ENCODE results near the gene TSC1. TPM values are rescaled to one million over a fixed set of nuclear protein-coding genes. Genes with fewer than 3 reads are reported as not detected.

Gene TSC1
- total and polyA plus RNA-seq, 2 experiments from 2014 or later = 19.5 to 47.8 TPM

DNA sequence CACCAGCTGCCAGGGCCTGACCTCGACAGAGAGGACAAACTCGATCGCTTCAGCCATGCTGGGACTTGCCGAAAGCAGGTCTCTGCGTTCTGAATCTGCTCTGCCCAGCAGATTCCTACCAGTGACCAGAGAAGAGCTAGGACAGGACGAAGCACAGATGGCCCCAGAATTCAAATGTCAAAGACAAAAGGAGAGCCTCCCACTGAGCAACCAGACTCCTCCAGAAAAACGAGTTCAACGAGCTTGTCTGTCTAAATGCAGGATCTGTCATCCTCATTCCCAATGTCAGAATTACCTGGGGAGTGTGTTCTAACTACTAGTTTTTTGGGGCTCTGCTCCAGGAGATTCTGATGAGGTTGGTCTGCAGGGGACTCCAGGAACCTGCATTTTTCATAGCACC lies 79.7 kb downstream of the TSC1 start:
- Histone ChIP-seq H2AFZ (no peak overlapping the region), H3K4me3 (no peak overlapping the region)
- 69% methylated on average over 8 of the region's 8 CpGs for WGBS (ENCODE audit: low lambda C conversion rate, missing lambda C conversion rate)

DNA sequence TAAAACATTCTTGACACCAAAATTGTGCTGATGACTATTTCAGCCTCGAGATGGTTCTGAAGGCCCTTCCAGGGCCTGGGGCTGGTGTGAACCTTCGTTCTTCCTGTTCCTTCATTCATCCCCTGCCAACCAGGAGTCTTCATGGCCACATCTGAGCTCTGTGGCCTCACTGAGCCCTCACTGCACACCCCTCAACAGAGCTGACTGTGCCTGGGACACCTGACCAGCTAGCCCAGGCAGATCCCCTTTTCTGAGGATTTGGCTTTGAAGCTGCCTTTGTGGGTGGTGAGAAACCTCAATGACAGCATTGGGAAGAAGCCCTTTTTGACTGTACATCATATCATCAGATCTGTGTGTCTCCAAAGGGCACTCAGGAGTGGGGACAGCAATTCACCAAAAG lies 80.1 kb downstream of the TSC1 start:
- Histone ChIP-seq H3K9me2 (replicated peaks; ENCODE audit: insufficient read depth) (no peaks in the 10 kb centered on the region), H3K27ac (no peak overlapping the region), H3K4me3 (no peak overlapping the region), H3K4me1 (ENCODE audit: insufficient read depth) (no peaks in the 10 kb centered on the region), H3K4me2 (no peak overlapping the region), H4K20me1 (ENCODE audit: insufficient read depth, poor library complexity, severe bottlenecking) (no peaks in the 10 kb centered on the region), H2AFZ (no peak overlapping the region), H3K9me3 (ENCODE audit: low read depth) (no peaks in the 10 kb centered on the region), H3K79me2 (no peaks in the 10 kb centered on the region), H3K36me3 (replicated peaks; ENCODE audit: insufficient read depth, low read depth) (no peaks in the 10 kb centered on the region), H3K27me3 (no peaks in the 10 kb centered on the region)
- 83% methylated on average over 2 of the region's 2 CpGs for WGBS (ENCODE audit: low lambda C conversion rate, missing lambda C conversion rate)
- DNase-seq (ENCODE audit: low spot score) = no peak
- TF ChIP-seq, protein P1, sequence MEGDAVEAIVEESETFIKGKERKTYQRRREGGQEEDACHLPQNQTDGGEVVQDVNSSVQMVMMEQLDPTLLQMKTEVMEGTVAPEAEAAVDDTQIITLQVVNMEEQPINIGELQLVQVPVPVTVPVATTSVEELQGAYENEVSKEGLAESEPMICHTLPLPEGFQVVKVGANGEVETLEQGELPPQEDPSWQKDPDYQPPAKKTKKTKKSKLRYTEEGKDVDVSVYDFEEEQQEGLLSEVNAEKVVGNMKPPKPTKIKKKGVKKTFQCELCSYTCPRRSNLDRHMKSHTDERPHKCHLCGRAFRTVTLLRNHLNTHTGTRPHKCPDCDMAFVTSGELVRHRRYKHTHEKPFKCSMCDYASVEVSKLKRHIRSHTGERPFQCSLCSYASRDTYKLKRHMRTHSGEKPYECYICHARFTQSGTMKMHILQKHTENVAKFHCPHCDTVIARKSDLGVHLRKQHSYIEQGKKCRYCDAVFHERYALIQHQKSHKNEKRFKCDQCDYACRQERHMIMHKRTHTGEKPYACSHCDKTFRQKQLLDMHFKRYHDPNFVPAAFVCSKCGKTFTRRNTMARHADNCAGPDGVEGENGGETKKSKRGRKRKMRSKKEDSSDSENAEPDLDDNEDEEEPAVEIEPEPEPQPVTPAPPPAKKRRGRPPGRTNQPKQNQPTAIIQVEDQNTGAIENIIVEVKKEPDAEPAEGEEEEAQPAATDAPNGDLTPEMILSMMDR (IDR thresholded peaks at IDR 0.05; ENCODE audit: poor library complexity) = no peak
- TF ChIP-seq EZH2phosphoT487 (IDR thresholded peaks at IDR 0.05; ENCODE audit: low read depth, severe bottlenecking, unreplicated experiment) (no peak), EZH2 (IDR thresholded peaks at IDR 0.05; ENCODE audit: borderline replicate concordance) (no peak)

More for the DNA sequence above, 79.7 kb downstream of the TSC1 start:
- H3K79me2 ChIP-seq = no peaks in the 10 kb centered on the region
- H3K36me3 ChIP-seq (replicated peaks; ENCODE audit: insufficient read depth, low read depth) = no peaks in the 10 kb centered on the region
- no peak overlapping the region for H3K4me2 ChIP-seq
- no peak for DNase-seq (ENCODE audit: low spot score)
- H3K9me3 ChIP-seq (ENCODE audit: low read depth) = no peaks in the 10 kb centered on the region
- H3K9me2 ChIP-seq (replicated peaks; ENCODE audit: insufficient read depth) = no peaks in the 10 kb centered on the region
- H3K27me3 ChIP-seq = no peaks in the 10 kb centered on the region
- H3K4me1 ChIP-seq (ENCODE audit: insufficient read depth) = no peaks in the 10 kb centered on the region
- no peaks in the 10 kb centered on the region for H4K20me1 ChIP-seq (ENCODE audit: insufficient read depth, poor library complexity, severe bottlenecking)
- no peak for TF ChIP-seq EZH2phosphoT487 (IDR thresholded peaks at IDR 0.05; ENCODE audit: low read depth, severe bottlenecking, unreplicated experiment)
- TF ChIP-seq, protein P1 (IDR thresholded peaks at IDR 0.05; ENCODE audit: poor library complexity) = no peak
- TF ChIP-seq EZH2 (IDR thresholded peaks at IDR 0.05; ENCODE audit: borderline replicate concordance) = no peak
- no peak overlapping the region for H3K27ac ChIP-seq

DNA sequence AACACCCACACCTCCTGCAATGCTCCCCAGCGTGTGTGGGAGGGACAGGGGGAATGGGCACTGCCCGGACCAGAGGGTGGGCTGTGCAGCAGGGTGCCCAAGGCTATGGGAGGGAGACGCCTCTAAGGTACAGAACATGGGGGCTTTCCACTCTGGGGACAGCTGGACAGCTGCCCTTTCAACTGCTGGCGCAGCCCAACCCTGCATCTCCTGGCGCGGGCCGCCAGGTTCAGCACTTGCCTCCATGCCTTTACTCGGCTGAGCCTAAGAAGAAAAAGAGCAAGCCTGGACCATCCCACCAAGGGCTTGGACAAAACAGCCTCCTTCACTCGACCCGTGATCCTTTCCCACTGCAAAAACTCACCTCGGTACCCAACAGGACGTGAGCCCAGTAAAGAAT lies 81.3 kb downstream of the TSC1 start:
- Histone ChIP-seq H3K27ac (no peak overlapping the region), H3K27me3 (no peaks in the 10 kb centered on the region), H3K4me3 (no peak overlapping the region), H2AFZ (no peak overlapping the region), H3K79me2 (no peaks in the 10 kb centered on the region), H3K36me3 (replicated peaks; ENCODE audit: insufficient read depth, low read depth) (no peaks in the 10 kb centered on the region), H3K4me2 (no peak overlapping the region), H3K9me2 (replicated peaks; ENCODE audit: insufficient read depth) (no peaks in the 10 kb centered on the region), H4K20me1 (ENCODE audit: insufficient read depth, poor library complexity, severe bottlenecking) (no peaks in the 10 kb centered on the region), H3K4me1 (ENCODE audit: insufficient read depth) (no peaks in the 10 kb centered on the region), H3K9me3 (ENCODE audit: low read depth) (no peaks in the 10 kb centered on the region)
- TF ChIP-seq EZH2phosphoT487 (IDR thresholded peaks at IDR 0.05; ENCODE audit: low read depth, severe bottlenecking, unreplicated experiment) = no peak
- no peak for TF ChIP-seq EZH2 (IDR thresholded peaks at IDR 0.05; ENCODE audit: borderline replicate concordance)
- TF ChIP-seq, protein P1 (IDR thresholded peaks at IDR 0.05; ENCODE audit: poor library complexity) = no peak
- WGBS (ENCODE audit: low lambda C conversion rate, missing lambda C conversion rate) = 96% methylated on average over 12 of the region's 12 CpGs
- DNase-seq (ENCODE audit: low spot score) = no peak

DNA sequence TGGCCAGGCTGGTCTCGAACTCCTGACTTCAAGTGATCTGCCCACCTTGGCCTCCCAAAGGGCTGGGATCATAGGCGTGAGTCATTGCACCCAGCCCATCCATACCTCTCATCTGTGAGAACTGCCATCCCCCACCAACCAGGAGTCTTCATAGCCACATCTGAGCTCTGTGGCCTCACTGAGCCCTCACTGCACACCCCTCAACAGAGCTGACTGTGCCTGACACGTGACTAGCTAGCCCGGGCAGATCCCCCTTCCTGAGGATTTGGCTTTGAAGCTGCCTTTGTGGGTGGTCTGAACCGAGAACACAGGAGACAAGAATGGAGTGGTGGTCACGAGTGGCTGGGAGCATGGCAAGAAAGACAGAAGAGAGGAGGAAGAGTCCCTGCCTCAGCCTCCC lies 81.9 kb downstream of the TSC1 start:
- 61% methylated on average over 6 of the region's 6 CpGs for WGBS (ENCODE audit: low lambda C conversion rate, missing lambda C conversion rate)
- no peak for TF ChIP-seq EZH2 (IDR thresholded peaks at IDR 0.05; ENCODE audit: borderline replicate concordance)
- TF ChIP-seq, protein P1 (IDR thresholded peaks at IDR 0.05; ENCODE audit: poor library complexity) = no peak
- TF ChIP-seq EZH2phosphoT487 (IDR thresholded peaks at IDR 0.05; ENCODE audit: low read depth, severe bottlenecking, unreplicated experiment) = no peak
- no peak for DNase-seq (ENCODE audit: low spot score)
- Histone ChIP-seq H3K79me2 (no peaks in the 10 kb centered on the region), H3K36me3 (replicated peaks; ENCODE audit: insufficient read depth, low read depth) (no peaks in the 10 kb centered on the region), H3K9me2 (replicated peaks; ENCODE audit: insufficient read depth) (no peaks in the 10 kb centered on the region), H3K4me3 (no peak overlapping the region), H4K20me1 (ENCODE audit: insufficient read depth, poor library complexity, severe bottlenecking) (no peaks in the 10 kb centered on the region), H2AFZ (no peak overlapping the region), H3K4me2 (no peak overlapping the region), H3K9me3 (ENCODE audit: low read depth) (no peaks in the 10 kb centered on the region), H3K27ac (no peak overlapping the region), H3K27me3 (no peaks in the 10 kb centered on the region), H3K4me1 (ENCODE audit: insufficient read depth) (peaks cover 5% of the 10 kb centered on the region)
